ENCODE data around the gene PRR15.

Gene PRR15

DNA sequence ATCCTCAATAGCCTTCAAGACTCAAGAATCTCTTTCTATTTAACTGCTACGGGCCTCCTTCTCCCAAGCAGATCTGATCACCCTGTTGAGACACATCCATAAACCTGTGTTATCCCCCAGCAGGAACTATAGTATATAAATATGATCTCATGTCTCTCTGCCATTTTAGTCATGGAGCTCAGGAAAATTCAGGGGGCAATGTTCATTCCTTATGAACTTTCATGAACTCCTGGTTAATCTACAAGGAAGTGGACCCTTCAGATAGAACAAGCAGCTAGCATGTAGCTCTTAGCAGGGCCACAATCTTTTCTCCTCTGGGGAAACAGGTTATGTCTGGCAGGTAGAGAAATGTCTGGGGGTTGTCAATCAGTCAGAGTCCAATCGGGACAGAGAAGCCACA is 8.9 kb downstream of the PRR15 start (continued):
- no peak for TF ChIP-seq ZNF565 (CRISPR knock-in tag; conservative IDR thresholded peaks at IDR 0.05; ENCODE audit: low read depth)
- no peak for TF ChIP-seq GLIS3 (CRISPR knock-in tag; IDR thresholded peaks at IDR 0.05)
- TF ChIP-seq BACH2 (CRISPR knock-in tag; IDR thresholded peaks at IDR 0.05; ENCODE audit: borderline replicate concordance), result no peak

- ATAC-seq, result no peak
- TF ChIP-seq SNAI2 (CRISPR knock-in tag; IDR thresholded peaks at IDR 0.05), result no peak
- TF ChIP-seq ZNF565 (CRISPR knock-in tag; conservative IDR thresholded peaks at IDR 0.05; ENCODE audit: low read depth), result no peak
- TF ChIP-seq CSRNP3 (CRISPR knock-in tag; IDR thresholded peaks at IDR 0.05), result no peak
- TF ChIP-seq BACH2 (CRISPR knock-in tag; IDR thresholded peaks at IDR 0.05; ENCODE audit: borderline replicate concordance), result no peak
- no peak for TF ChIP-seq ARNTL (CRISPR knock-in tag; IDR thresholded peaks at IDR 0.05; ENCODE audit: borderline replicate concordance, low read depth)
- TF ChIP-seq POU6F1 (CRISPR knock-in tag; IDR thresholded peaks at IDR 0.05; ENCODE audit: borderline replicate concordance, low read depth), result no peak
- no peak for TF ChIP-seq GLIS3 (CRISPR knock-in tag; IDR thresholded peaks at IDR 0.05)
Measured at GRCh38 chr7:29573567-29573966, 9.9 kb downstream of the PRR15 start.

DNA sequence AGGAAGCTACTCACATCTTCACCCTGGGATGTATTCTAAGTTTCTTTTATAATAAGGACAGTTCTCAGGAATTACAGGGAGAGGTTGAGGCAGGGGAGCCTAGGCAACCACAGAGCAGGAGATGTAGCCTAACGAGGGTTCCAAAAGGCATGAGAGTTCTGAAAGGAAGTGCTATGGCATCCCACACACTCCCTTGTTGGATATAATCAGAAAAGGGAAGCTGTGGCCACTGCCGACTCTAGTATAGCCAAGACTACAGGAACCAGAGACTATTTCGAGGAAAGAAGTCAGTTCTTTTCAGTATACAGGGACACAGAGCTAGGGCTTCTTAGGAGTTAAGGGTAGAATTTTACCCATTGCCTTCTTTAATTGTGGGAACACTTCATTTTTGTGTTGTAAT is 11.0 kb downstream of the PRR15 start:
- TF ChIP-seq CSRNP3 (CRISPR knock-in tag; IDR thresholded peaks at IDR 0.05) (no peak), ISL1 (CRISPR knock-in tag; IDR thresholded peaks at IDR 0.05) (no peak), TCF4 (CRISPR knock-in tag; IDR thresholded peaks at IDR 0.05; ENCODE audit: borderline replicate concordance) (no peak), BACH2 (CRISPR knock-in tag; IDR thresholded peaks at IDR 0.05; ENCODE audit: borderline replicate concordance) (no peak), PPARA (CRISPR knock-in tag; IDR thresholded peaks at IDR 0.05; ENCODE audit: borderline replicate concordance) (no peak), TSHZ2 (CRISPR knock-in tag; IDR thresholded peaks at IDR 0.05) (no peak), ZNF565 (CRISPR knock-in tag; conservative IDR thresholded peaks at IDR 0.05; ENCODE audit: low read depth) (no peak), ZFP30 (CRISPR knock-in tag; IDR thresholded peaks at IDR 0.05) (no peak), TOX (CRISPR knock-in tag; IDR thresholded peaks at IDR 0.05; ENCODE audit: borderline replicate concordance) (no peak), ARNTL (CRISPR knock-in tag; IDR thresholded peaks at IDR 0.05; ENCODE audit: borderline replicate concordance, low read depth) (no peak), ZFP3 (CRISPR knock-in tag; IDR thresholded peaks at IDR 0.05) (no peak), ZNF70 (CRISPR knock-in tag; IDR thresholded peaks at IDR 0.05) (no peak), ZNF8 (CRISPR knock-in tag; IDR thresholded peaks at IDR 0.05) (no peak)

GRCh38 chr7:29587195-29587808 is 23.7 kb downstream of the PRR15 start:
- ATAC-seq, result no peak
- TF ChIP-seq GLIS3 (CRISPR knock-in tag; IDR thresholded peaks at IDR 0.05), result no peak
- TF ChIP-seq TCF4 (CRISPR knock-in tag; IDR thresholded peaks at IDR 0.05; ENCODE audit: borderline replicate concordance), result no peak
- TF ChIP-seq TSHZ2 (CRISPR knock-in tag; IDR thresholded peaks at IDR 0.05), result no peak
- no peak for TF ChIP-seq ZFP30 (CRISPR knock-in tag; IDR thresholded peaks at IDR 0.05)
- no peak for TF ChIP-seq ISL1 (CRISPR knock-in tag; IDR thresholded peaks at IDR 0.05)
- TF ChIP-seq ARNTL (CRISPR knock-in tag; IDR thresholded peaks at IDR 0.05; ENCODE audit: borderline replicate concordance, low read depth), result no peak
- TF ChIP-seq TOX (CRISPR knock-in tag; IDR thresholded peaks at IDR 0.05; ENCODE audit: borderline replicate concordance), result no peak
- no peak for TF ChIP-seq ESRRG (CRISPR knock-in tag; IDR thresholded peaks at IDR 0.05)
- TF ChIP-seq PATZ1 (CRISPR knock-in tag; IDR thresholded peaks at IDR 0.05; ENCODE audit: borderline replicate concordance), result no peak
- no peak for TF ChIP-seq OSR1 (CRISPR knock-in tag; IDR thresholded peaks at IDR 0.05)
- TF ChIP-seq ZNF70 (CRISPR knock-in tag; IDR thresholded peaks at IDR 0.05), result no peak
- no peak for TF ChIP-seq BACH2 (CRISPR knock-in tag; IDR thresholded peaks at IDR 0.05; ENCODE audit: borderline replicate concordance)
- TF ChIP-seq ZC3H10 (CRISPR knock-in tag; IDR thresholded peaks at IDR 0.05), result no peak
- TF ChIP-seq ZNF8 (CRISPR knock-in tag; IDR thresholded peaks at IDR 0.05), result no peak

More for the DNA sequence above, 11.0 kb downstream of the PRR15 start:
- ATAC-seq, result no peak

All from SK-N-SH treated with all-trans-retinoic acid at 6 μM for 48 hours (cell line).